Panc1 (cell line): ENCODE results near the gene P2RY6. TPM values are rescaled to one million over a fixed set of nuclear protein-coding genes. Genes with fewer than 3 reads are reported as not detected.

Source experiments
- ATAC-seq: fragments of 200-7000 bp; cut with Tn5 transposase; 2 replicates; pipeline ENCODE4 v1.9.1; 2020; ENCODE audit warnings: mild to moderate bottlenecking, moderate library complexity
- BruUV-seq: library from RNA; stranded (reverse); fragments of 400-500 nt; replicated peaks from 2 replicates; lab custom pipeline; 2021; lab: Mats Ljungman, UMichigan
- CTCF ChIA-PET: fragments of 300-600 bp; sonication (Branson Sonifier 250); formaldehyde crosslinking; loops from one replicate; lab custom pipeline; 2022; ENCODE audit warnings: antibody characterized with exemption; lab: Charles Lee
- POLR2A ChIA-PET: fragments of 300-600 bp; sonication (Branson Sonifier 250); formaldehyde crosslinking; loops from one replicate; lab custom pipeline; 2022; ENCODE audit warnings: antibody characterized with exemption; lab: Charles Lee
- DNase-seq: peaks from one replicate; pipeline ENCODE4 v3.0.0-alpha.2; 2010; ENCODE audit warnings: low read depth, low spot score
- H3K27ac ChIP-seq: 2 replicates; pipeline ENCODE4 v1.5.1; 2011; ENCODE audit warnings: mild to moderate bottlenecking, low read length, inconsistent platforms
- H3K27me3 ChIP-seq: fragments of 200-500 bp; sonication (Bioruptor generic); 2 replicates; pipeline ENCODE4 v1.6.0; 2014; ENCODE audit warnings: low read length, inconsistent platforms; ENCODE audit not compliant: control insufficient read depth, insufficient read depth
- H3K36me3 ChIP-seq: fragments of 200-500 bp; sonication (Bioruptor generic); 2 replicates; pipeline ENCODE4 v1.5.1; 2014; ENCODE audit warnings: inconsistent platforms, mild to moderate bottlenecking, low read length, moderate library complexity; ENCODE audit not compliant: control insufficient read depth, insufficient read depth
- H3K4me1 ChIP-seq: 2 replicates; pipeline ENCODE4 v1.5.1; 2011; ENCODE audit warnings: inconsistent platforms, mild to moderate bottlenecking, low read length, moderate library complexity; ENCODE audit not compliant: control insufficient read depth, insufficient read depth
- H3K4me3 ChIP-seq, 2 experiments: 2 replicates each; pipeline ENCODE4 v1.5.1; 2011 to 2012; ENCODE audit warnings: low read depth in 2 of 2, low read length in 2 of 2, mild to moderate bottlenecking in 2 of 2, inconsistent platforms in 1 of 2, moderate library complexity in 1 of 2
- H3K9me3 ChIP-seq: fragments of 200-500 bp; sonication (Bioruptor generic); 2 replicates; pipeline ENCODE4 v1.5.1; 2014; ENCODE audit warnings: low read depth, mild to moderate bottlenecking, inconsistent platforms, low read length, moderate library complexity; ENCODE audit not compliant: control insufficient read depth, insufficient read depth
- CTCF ChIP-seq: fragments of 450-650 bp; IDR thresholded peaks from 2 replicates; pipeline ENCODE4 v1.5.1; 2017; ENCODE audit warnings: mild to moderate bottlenecking
- POLR2AphosphoS5 ChIP-seq: IDR thresholded peaks from 2 replicates; pipeline ENCODE4 v1.6.1; 2012; ENCODE audit warnings: mild to moderate bottlenecking, low read depth, low read length, moderate library complexity
- REST ChIP-seq, 2 experiments: IDR thresholded peaks; 2 replicates each; pipeline ENCODE4 v1.6.1; 2011 to 2012; ENCODE audit warnings: low read depth in 2 of 2, control low read depth in 1 of 2, low read length in 1 of 2, mild to moderate bottlenecking in 1 of 2, moderate library complexity in 1 of 2; ENCODE audit not compliant: insufficient read depth in 1 of 2
- SIN3A ChIP-seq: IDR thresholded peaks from 2 replicates; pipeline ENCODE4 v1.6.1; 2012; ENCODE audit warnings: low read depth, mild to moderate bottlenecking, low read length, moderate library complexity, borderline replicate concordance; ENCODE audit not compliant: insufficient read depth
- TCF7L2 ChIP-seq: IDR thresholded peaks from 2 replicates; pipeline ENCODE4 v1.6.1; 2011; ENCODE audit warnings: mild to moderate bottlenecking, low read depth, low read length, inconsistent platforms
- in situ Hi-C: cut with HindIII; loops from 2 replicates; pipeline ENCODE4 v1.10.0; 2016; ENCODE audit warnings: low sequenced_read_pairs, low pct_unique_long_range_greater_than_20kb
- intact Hi-C: fragments of 100-400 bp; cut with micrococcal nuclease; formaldehyde crosslinking; loops from one replicate; pipeline ENCODE4 v1.10.0; 2022; ENCODE audit not compliant: unreplicated experiment
- total RNA-seq: library from RNA; stranded (reverse); gene quantifications from one replicate; pipeline ENCODE4 v1.2.1, GENCODE V29; 2021; ENCODE audit not compliant: unreplicated experiment

The P2RY6 gene
- total RNA-seq, 1 experiment from 2014 or later, result 0.59 TPM

GRCh38 chr11:73321604-73322381 is 49.7 kb downstream of the P2RY6 start:
- no TSS peak for BruUV-seq
- no peaks in the 10 kb centered on the region for H3K36me3 ChIP-seq
- no peak overlapping the region for H3K4me3 ChIP-seq
- ChIA-PET CTCF (interaction anchor here (1.0 kb wide), 1 partner anchor 14 kb away, joined by 7 read pairs; no protein-coding TSS in a partner anchor), POLR2A (no interaction called here)
- H3K27ac ChIP-seq, result peak overlapping the region; percentile 15; the same call in 1 of the 2 replicates
- H3K27me3 ChIP-seq, result no peaks in the 10 kb centered on the region
- peaks cover 29% of the 10 kb centered on the region for H3K4me1 ChIP-seq
- intact Hi-C loops (no loop called here), in situ Hi-C loops (no loop called here)
- DNase-seq (no peak), ATAC-seq (no peak)
- H3K9me3 ChIP-seq, result no peaks in the 10 kb centered on the region
- TF ChIP-seq CTCF (no peak), POLR2AphosphoS5 (no peak), SIN3A (no peak), TCF7L2 (no peak), REST (IDR thresholded peaks at IDR 0.05; ENCODE audit: insufficient read depth in 1 of 2, low read depth in 2 of 2, low read length in 1 of 2) (no peak)

- ATAC-seq, result no peak
- intact Hi-C loops, result no loop called here
- POLR2A ChIA-PET, result interaction anchor here (0.7 kb wide), 1 partner anchor 388 kb away, joined by 5 read pairs; no protein-coding TSS in a partner anchor
Measured at GRCh38 chr11:73322382-73323306, 50.5 kb downstream of the P2RY6 start.

More at GRCh38 chr11:73322382-73323306, 50.5 kb downstream of the P2RY6 start:
- DNase-seq, result no peak
- Histone ChIP-seq H3K4me3 (no peak overlapping the region), H3K27me3 (no peaks in the 10 kb centered on the region), H3K4me1 (peaks cover 24% of the 10 kb centered on the region), H3K9me3 (no peaks in the 10 kb centered on the region), H3K36me3 (no peaks in the 10 kb centered on the region), H3K27ac (no peak overlapping the region)
- TF ChIP-seq POLR2AphosphoS5 (no peak), CTCF (no peak), SIN3A (no peak), TCF7L2 (no peak), REST (IDR thresholded peaks at IDR 0.05; ENCODE audit: insufficient read depth in 1 of 2, low read depth in 2 of 2, low read length in 1 of 2) (no peak)
- in situ Hi-C loops, result no loop called here
- CTCF ChIA-PET, result interaction anchor here (1.0 kb wide), 1 partner anchor 13 kb away, joined by 7 read pairs; no protein-coding TSS in a partner anchor
- BruUV-seq, result no TSS peak
